ENCODE measurements around the gene CTAG2.

DNA sequence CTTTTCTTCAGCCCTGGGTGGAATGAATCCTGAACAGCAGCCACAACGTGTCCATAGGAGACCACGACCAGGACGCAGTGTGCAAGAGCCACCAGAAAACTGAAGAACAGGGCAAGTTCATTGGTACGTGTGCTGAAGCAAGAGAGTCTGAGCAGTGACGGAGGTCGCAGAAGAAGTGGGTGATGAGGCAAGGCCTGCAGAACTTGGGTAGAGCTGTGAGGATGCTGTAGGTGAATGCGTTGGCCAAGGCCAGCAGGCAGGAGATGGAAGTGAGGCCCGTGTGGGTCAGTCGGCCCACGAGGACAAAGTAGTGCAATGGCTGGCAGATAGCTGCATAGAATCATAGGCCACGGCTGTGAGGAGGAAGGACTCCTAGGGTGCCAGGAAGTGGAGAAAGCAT is 5.6 kb upstream of the CTAG2 start:
- TF ChIP-seq, protein P1, sequence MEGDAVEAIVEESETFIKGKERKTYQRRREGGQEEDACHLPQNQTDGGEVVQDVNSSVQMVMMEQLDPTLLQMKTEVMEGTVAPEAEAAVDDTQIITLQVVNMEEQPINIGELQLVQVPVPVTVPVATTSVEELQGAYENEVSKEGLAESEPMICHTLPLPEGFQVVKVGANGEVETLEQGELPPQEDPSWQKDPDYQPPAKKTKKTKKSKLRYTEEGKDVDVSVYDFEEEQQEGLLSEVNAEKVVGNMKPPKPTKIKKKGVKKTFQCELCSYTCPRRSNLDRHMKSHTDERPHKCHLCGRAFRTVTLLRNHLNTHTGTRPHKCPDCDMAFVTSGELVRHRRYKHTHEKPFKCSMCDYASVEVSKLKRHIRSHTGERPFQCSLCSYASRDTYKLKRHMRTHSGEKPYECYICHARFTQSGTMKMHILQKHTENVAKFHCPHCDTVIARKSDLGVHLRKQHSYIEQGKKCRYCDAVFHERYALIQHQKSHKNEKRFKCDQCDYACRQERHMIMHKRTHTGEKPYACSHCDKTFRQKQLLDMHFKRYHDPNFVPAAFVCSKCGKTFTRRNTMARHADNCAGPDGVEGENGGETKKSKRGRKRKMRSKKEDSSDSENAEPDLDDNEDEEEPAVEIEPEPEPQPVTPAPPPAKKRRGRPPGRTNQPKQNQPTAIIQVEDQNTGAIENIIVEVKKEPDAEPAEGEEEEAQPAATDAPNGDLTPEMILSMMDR (IDR thresholded peaks at IDR 0.05; ENCODE audit: low read depth, low read length, missing input control): no peak
- TF ChIP-seq YY1 (IDR thresholded peaks at IDR 0.05) (no peak), SP1 (IDR thresholded peaks at IDR 0.05) (no peak)

All from liver (tissue), 3 donors.